Neural cell (in vitro differentiated cells): ENCODE results near the gene WDR19. TPM values are rescaled to one million over a fixed set of nuclear protein-coding genes. Genes with fewer than 3 reads are reported as not detected.
"Not testable (repeated sequence)": the region's sequence is repeated elsewhere in the genome, so short reads cannot be mapped to it uniquely, and the experiment has no call there.

ENCODE experiments used
- H2AFZ ChIP-seq: fragments of 200-600, 300-800 bp; sonication (generic), shearing (Covaris generic); 2 replicates; pipeline ENCODE4 v1.6.0; 2014; ENCODE audit warnings: low read depth, mild to moderate bottlenecking, antibody characterized with exemption, low read length, moderate library complexity
- H3F3A ChIP-seq: fragments of 200-600 bp; shearing (Covaris generic); 2 replicates; pipeline ENCODE4 v1.6.1; 2016; ENCODE audit warnings: mild to moderate bottlenecking, moderate library complexity, mixed read lengths, antibody characterized with exemption, low read length; ENCODE audit not compliant: insufficient read depth, poor library complexity, severe bottlenecking
- H3K27ac ChIP-seq: fragments of 200-600, 300-800 bp; sonication (generic), shearing (Covaris generic); 2 replicates; pipeline ENCODE4 v1.5.1; 2014; ENCODE audit warnings: mild to moderate bottlenecking, low read length, moderate library complexity
- H3K27me3 ChIP-seq: fragments of 300-800, 200-600 bp; sonication (generic), shearing (Covaris generic); 2 replicates; pipeline ENCODE4 v1.6.0; 2014; ENCODE audit warnings: mild to moderate bottlenecking, low read depth, low read length, moderate library complexity; ENCODE audit not compliant: insufficient read depth
- H3K36me3 ChIP-seq: fragments of 300-800, 200-600 bp; sonication (generic), shearing (Covaris generic); 2 replicates; pipeline ENCODE4 v1.5.1; 2014; ENCODE audit warnings: mild to moderate bottlenecking, antibody characterized with exemption, low read length, moderate library complexity; ENCODE audit not compliant: insufficient read depth
- H3K4me2 ChIP-seq: fragments of 300-800, 200-600 bp; sonication (generic), shearing (Covaris generic); 2 replicates; pipeline ENCODE4 v1.6.0; 2014; ENCODE audit warnings: mild to moderate bottlenecking, low read length
- H3K4me3 ChIP-seq: fragments of 300-800, 200-600 bp; sonication (generic), shearing (Covaris generic); 2 replicates; pipeline ENCODE4 v1.5.1; 2014; ENCODE audit warnings: mild to moderate bottlenecking, low read length, moderate library complexity
- H3K79me2 ChIP-seq: fragments of 200-600 bp; shearing (Covaris generic); replicated peaks from 2 replicates; pipeline ENCODE4 v1.6.0; 2014; ENCODE audit warnings: mild to moderate bottlenecking, low read length, moderate library complexity; ENCODE audit not compliant: insufficient read depth
- H3K9ac ChIP-seq: fragments of 300-800, 200-600 bp; sonication (generic), shearing (Covaris generic); 2 replicates; pipeline ENCODE4 v1.6.1; 2016; ENCODE audit warnings: mild to moderate bottlenecking, low read length, mixed read lengths
- H3K9me2 ChIP-seq: fragments of 200-600 bp; shearing (Covaris generic); 2 replicates; pipeline ENCODE4 v1.6.1; 2016; ENCODE audit warnings: mild to moderate bottlenecking, low read length, mixed read lengths; ENCODE audit not compliant: insufficient read depth
- H3K9me3 ChIP-seq: fragments of 200-600, 300-800 bp; sonication (generic), shearing (Covaris generic); 2 replicates; pipeline ENCODE4 v1.6.1; 2016; ENCODE audit warnings: mild to moderate bottlenecking, mixed run types, low read length, moderate library complexity, mixed read lengths
- H4K20me1 ChIP-seq: fragments of 200-600 bp; shearing (Covaris generic); 2 replicates; pipeline ENCODE4 v1.6.1; 2016; ENCODE audit warnings: mild to moderate bottlenecking, mixed run types; ENCODE audit not compliant: insufficient read depth
- CTCF ChIP-seq: fragments of 450-650 bp; IDR thresholded peaks from 2 replicates; pipeline ENCODE4 v1.5.1; 2014; ENCODE audit warnings: antibody characterized with exemption, mild to moderate bottlenecking, moderate library complexity; ENCODE audit not compliant: poor library complexity, severe bottlenecking
- EP300 ChIP-seq: fragments of 450-650 bp; conservative IDR thresholded peaks from 2 replicates; pipeline ENCODE4 v1.6.1; 2014; ENCODE audit warnings: antibody characterized with exemption, mild to moderate bottlenecking, moderate library complexity; ENCODE audit not compliant: poor library complexity, severe bottlenecking
- EZH2 ChIP-seq: fragments of 200-600, 300-800 bp; shearing (Covaris generic), sonication (generic); IDR thresholded peaks from 2 replicates; pipeline ENCODE4 v1.6.1; 2014; ENCODE audit warnings: antibody characterized with exemption, low read length, borderline replicate concordance, mild to moderate bottlenecking; ENCODE audit not compliant: insufficient read depth, poor library complexity, severe bottlenecking
- MXI1 ChIP-seq: fragments of 450-650 bp; conservative IDR thresholded peaks from 2 replicates; pipeline ENCODE4 v1.6.1; 2014; ENCODE audit warnings: antibody characterized with exemption, mild to moderate bottlenecking; ENCODE audit not compliant: poor library complexity, severe bottlenecking
- POLR2AphosphoS5 ChIP-seq: IDR thresholded peaks from 2 replicates; pipeline ENCODE4 v1.6.1; 2012
- RAD21 ChIP-seq: fragments of 450-650 bp; conservative IDR thresholded peaks from 2 replicates; pipeline ENCODE4 v1.6.1; 2014; ENCODE audit warnings: antibody characterized with exemption, mild to moderate bottlenecking, moderate library complexity
- REST ChIP-seq: IDR thresholded peaks from 2 replicates; pipeline ENCODE4 v1.6.1; 2012; ENCODE audit warnings: borderline replicate concordance
- SMC3 ChIP-seq: fragments of 450-650 bp; conservative IDR thresholded peaks from 2 replicates; pipeline ENCODE4 v1.6.1; 2014; ENCODE audit warnings: antibody characterized with exemption, mild to moderate bottlenecking, moderate library complexity; ENCODE audit not compliant: poor library complexity
- TAF1 ChIP-seq: IDR thresholded peaks from 2 replicates; pipeline ENCODE4 v1.6.1; 2012; ENCODE audit warnings: low read depth
- polyA plus RNA-seq: library from polyadenylated mRNA; depleted of rRNA; stranded (reverse); fragments of >200 nt; gene quantifications from 2 replicates; pipeline ENCODE4 v1.2.3, GENCODE V29; 2014

The WDR19 gene
- polyA plus RNA-seq, 1 donor from 2014 or later, result 69.9 TPM

DNA sequence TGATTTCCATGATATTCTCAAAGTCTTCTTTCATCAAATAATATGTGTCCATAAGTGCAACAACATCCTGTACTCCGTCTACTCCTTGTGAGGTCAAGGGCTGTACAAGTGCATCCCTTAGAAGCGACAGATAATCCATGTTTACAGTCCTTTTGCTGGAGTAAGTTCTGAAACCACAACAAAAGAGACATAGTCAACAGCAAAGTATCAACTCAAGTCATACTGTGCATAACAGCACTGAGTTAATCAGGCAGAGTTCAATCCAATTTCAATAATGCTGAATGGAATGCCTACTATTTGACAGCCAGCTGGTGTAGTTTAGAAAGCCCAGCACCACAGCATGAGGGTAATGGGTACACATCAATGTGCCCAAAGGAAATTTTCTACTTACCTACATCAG is 109.4 kb downstream of the WDR19 start:
- H3K9me2 ChIP-seq, result no peaks in the 10 kb centered on the region

DNA sequence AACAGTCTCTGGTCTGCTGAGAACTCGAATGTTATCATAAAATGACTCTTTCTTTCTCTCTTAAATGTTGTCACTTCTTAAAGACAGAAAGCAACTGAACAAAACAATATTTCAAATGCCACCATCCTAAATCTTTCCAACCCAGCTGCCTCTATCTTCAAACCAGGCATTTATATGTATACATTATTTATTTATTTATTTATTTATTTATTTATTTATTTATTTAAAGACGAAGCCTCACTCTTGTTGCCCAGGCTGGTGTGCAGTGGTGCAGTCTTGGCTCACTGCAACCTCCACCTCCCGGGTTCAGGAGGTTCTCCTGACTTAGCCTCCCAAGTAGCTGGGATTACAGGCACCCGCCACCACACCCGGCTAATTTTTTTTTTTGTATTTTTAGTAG is 110.1 kb downstream of the WDR19 start:
- not testable (repeated sequence) for H3F3A ChIP-seq, H4K20me1 ChIP-seq, H3K27me3 ChIP-seq, H3K4me2 ChIP-seq, H3K9me3 ChIP-seq, H3K4me3 ChIP-seq, H3K9me2 ChIP-seq, H3K36me3 ChIP-seq, H3K9ac ChIP-seq, H3K79me2 ChIP-seq, H3K27ac ChIP-seq, H2AFZ ChIP-seq

More for the DNA sequence above, 109.4 kb downstream of the WDR19 start:
- no peak overlapping the region for H2AFZ ChIP-seq
- no peaks in the 10 kb centered on the region for H3K9me3 ChIP-seq
- no peaks in the 10 kb centered on the region for H3K27me3 ChIP-seq
- no peaks in the 10 kb centered on the region for H4K20me1 ChIP-seq
- TF ChIP-seq TAF1 (no peak), SMC3 (no peak)
- no peak overlapping the region for H3K27ac ChIP-seq
- no peaks in the 10 kb centered on the region for H3K79me2 ChIP-seq
- H3K4me3 ChIP-seq, result no peak overlapping the region
- no peaks in the 10 kb centered on the region for H3F3A ChIP-seq
- no peaks in the 10 kb centered on the region for H3K36me3 ChIP-seq
- H3K4me2 ChIP-seq, result no peak overlapping the region
- H3K9ac ChIP-seq, result no peak overlapping the region

GRCh38 chr4:39295784-39296183 is 113.5 kb downstream of the WDR19 start:
- Histone ChIP-seq H3K36me3 (no peaks in the 10 kb centered on the region), H3K4me3 (no peak overlapping the region), H2AFZ (no peak overlapping the region), H3K27ac (no peak overlapping the region), H3K79me2 (no peaks in the 10 kb centered on the region), H4K20me1 (no peaks in the 10 kb centered on the region), H3K4me2 (no peak overlapping the region), H3F3A (no peaks in the 10 kb centered on the region), H3K9ac (no peak overlapping the region), H3K9me3 (no peaks in the 10 kb centered on the region), H3K27me3 (no peaks in the 10 kb centered on the region), H3K9me2 (no peaks in the 10 kb centered on the region)
- TF ChIP-seq CTCF (no peak), POLR2AphosphoS5 (no peak), EP300 (no peak), MXI1 (no peak), RAD21 (no peak), SMC3 (no peak), TAF1 (no peak), EZH2 (no peak), REST (no peak)
